ENCODE data around the gene RGPD5.
"Not testable (repeated sequence)": the region's sequence is repeated elsewhere in the genome, so short reads cannot be mapped to it uniquely, and the experiment has no call there.

Gene RGPD5

GRCh38 chr2:109794074-109794737 is at the start of gene RGPD5:
Gene RGPD5 (plus strand): TSS chr2:109794305. CDS start chr2:109794466, 161 bp downstream.
- not testable (repeated sequence) for DNase-seq

- DNase-seq: not testable (repeated sequence)
Observed at GRCh38 chr2:109751572-109751971, 42.5 kb upstream of the RGPD5 start.

- not testable (repeated sequence) for DNase-seq
Observed at GRCh38 chr2:109757163-109757824, 36.8 kb upstream of the RGPD5 start.

- not testable (repeated sequence) for DNase-seq
Observed at GRCh38 chr2:109760265-109761042, 33.7 kb upstream of the RGPD5 start.

GRCh38 chr2:109761043-109761454 is 33.1 kb upstream of the RGPD5 start:
- DNase-seq: not testable (repeated sequence)

GRCh38 chr2:109761976-109762375 is 32.1 kb upstream of the RGPD5 start:
- DNase-seq: not testable (repeated sequence)

- not testable (repeated sequence) for DNase-seq
Observed at GRCh38 chr2:109766074-109766473, 28.0 kb upstream of the RGPD5 start.

- not testable (repeated sequence) for DNase-seq
Observed at GRCh38 chr2:109766886-109767578, 27.1 kb upstream of the RGPD5 start.

- DNase-seq: not testable (repeated sequence)
Observed at GRCh38 chr2:109768934-109769333, 25.2 kb upstream of the RGPD5 start.

- DNase-seq: not testable (repeated sequence)
Observed at GRCh38 chr2:109779118-109779517, 15.0 kb upstream of the RGPD5 start.

- DNase-seq: not testable (repeated sequence)
Observed at GRCh38 chr2:109781147-109781816, 12.8 kb upstream of the RGPD5 start.

GRCh38 chr2:109782446-109782993 is 11.6 kb upstream of the RGPD5 start:
- DNase-seq: not testable (repeated sequence)

GRCh38 chr2:109791530-109792279 is 2.4 kb upstream of the RGPD5 start:
- not testable (repeated sequence) for DNase-seq

- not testable (repeated sequence) for DNase-seq
Observed at GRCh38 chr2:109792659-109793058, 1.4 kb upstream of the RGPD5 start.

- DNase-seq: not testable (repeated sequence)
Observed at GRCh38 chr2:109871129-109871751, 77.1 kb downstream of the RGPD5 start.

GRCh38 chr2:109876625-109877024 is 82.5 kb downstream of the RGPD5 start:
- DNase-seq: not testable (repeated sequence)

GRCh38 chr2:109882112-109882511 is 88.0 kb downstream of the RGPD5 start:
- not testable (repeated sequence) for DNase-seq

GRCh38 chr2:109888414-109888813 is 94.3 kb downstream of the RGPD5 start:
- not testable (repeated sequence) for DNase-seq

- DNase-seq: not testable (repeated sequence)
Observed at GRCh38 chr2:109889909-109890308, 95.8 kb downstream of the RGPD5 start.

- not testable (repeated sequence) for DNase-seq
Observed at GRCh38 chr2:109891024-109891423, 96.9 kb downstream of the RGPD5 start.

- not testable (repeated sequence) for DNase-seq
Observed at GRCh38 chr2:109893736-109894135, 99.6 kb downstream of the RGPD5 start.

All from NCI-H526 (cell line).